HepG2 (cell line): ENCODE data around the gene CCDC142. TPM values are rescaled to one million over a fixed set of nuclear protein-coding genes. Genes with fewer than 3 reads are reported as not detected.
A peak's percentile ranks its signal among the peaks of the same experiment; 100 is the strongest.

Experiments used
- AGO1 ChIP-seq: fragments of 200-400 bp; formaldehyde crosslinking; IDR thresholded peaks from 2 replicates; pipeline ENCODE4 v1.6.1; 2017; ENCODE audit warnings: mild to moderate bottlenecking, low read depth, low read length, moderate library complexity; ENCODE audit not compliant: poor library complexity, severe bottlenecking
- BCL6 ChIP-seq: IDR thresholded peaks from 2 replicates; pipeline ENCODE4 v1.6.1; 2016; ENCODE audit warnings: missing genetic modification reagents, missing compliant biosample characterization
- BCLAF1 ChIP-seq: fragments of 450-650 bp; IDR thresholded peaks from 2 replicates; pipeline ENCODE4 v1.6.1; 2017; ENCODE audit warnings: mild to moderate bottlenecking
- CSRNP2 ChIP-seq: sonication (generic); formaldehyde crosslinking; conservative IDR thresholded peaks from 2 replicates; pipeline ENCODE4 v1.8.0; 2022; ENCODE audit warnings: low read depth, missing genetic modification reagents
- GATA4 ChIP-seq: sonication (generic); IDR thresholded peaks from 2 replicates; pipeline ENCODE4 v1.6.1; 2016; ENCODE audit warnings: antibody characterized with exemption, low read depth, borderline replicate concordance
- HOXA7 ChIP-seq: sonication (generic); formaldehyde crosslinking; IDR thresholded peaks from 2 replicates; pipeline ENCODE4 v1.8.1; 2022; ENCODE audit warnings: mild to moderate bottlenecking, missing genetic modification reagents, moderate library complexity
- HOXA9 ChIP-seq: sonication (generic); formaldehyde crosslinking; IDR thresholded peaks from 2 replicates; pipeline ENCODE4 v1.8.1; 2022; ENCODE audit warnings: missing genetic modification reagents, mild to moderate bottlenecking, moderate library complexity, borderline replicate concordance
- NCOA5 ChIP-seq: sonication (generic); formaldehyde crosslinking; IDR thresholded peaks from 2 replicates; pipeline ENCODE4 v1.4.0; 2020; ENCODE audit warnings: missing genetic modification reagents
- NR2F1 ChIP-seq, 2 experiments: fragments of 450-650 bp in 1 of 2; formaldehyde crosslinking in 1 of 2; IDR thresholded peaks; 2 replicates each; pipeline versions ENCODE4 v1.5.0 to v1.6.1; 2016 to 2020; ENCODE audit warnings: mild to moderate bottlenecking in 1 of 2, missing compliant biosample characterization in 1 of 2, missing genetic modification reagents in 1 of 2, moderate library complexity in 1 of 2
- ZBTB25 ChIP-seq: IDR thresholded peaks from 2 replicates; pipeline ENCODE4 v1.6.1; 2018; ENCODE audit warnings: missing genetic modification reagents
- ZIK1 ChIP-seq: sonication (generic); formaldehyde crosslinking; IDR thresholded peaks from 2 replicates; pipeline ENCODE4 v1.5.0; 2020; ENCODE audit warnings: mild to moderate bottlenecking, low read depth, missing genetic modification reagents, borderline replicate concordance
- ZNF225 ChIP-seq: sonication (generic); formaldehyde crosslinking; IDR thresholded peaks from 2 replicates; pipeline ENCODE4 v1.4.0; 2020; ENCODE audit warnings: mild to moderate bottlenecking, missing genetic modification reagents
- ZNF251 ChIP-seq: sonication (generic); formaldehyde crosslinking; IDR thresholded peaks from 2 replicates; pipeline ENCODE4 v1.9.0; 2021; ENCODE audit warnings: mild to moderate bottlenecking, missing genetic modification reagents
- ZNF432 ChIP-seq: sonication (generic); formaldehyde crosslinking; IDR thresholded peaks from 2 replicates; pipeline ENCODE4 v1.5.0; 2020; ENCODE audit warnings: missing genetic modification reagents, mild to moderate bottlenecking, borderline replicate concordance
- ZNF619 ChIP-seq: sonication (generic); formaldehyde crosslinking; IDR thresholded peaks from 2 replicates; pipeline ENCODE4 v1.4.0; 2020; ENCODE audit warnings: mild to moderate bottlenecking, missing genetic modification reagents
- ZNF687 ChIP-seq: sonication (generic); formaldehyde crosslinking; IDR thresholded peaks from 2 replicates; pipeline ENCODE4 v1.5.1; 2020; ENCODE audit warnings: mild to moderate bottlenecking, missing genetic modification reagents, moderate library complexity
- ZNF766 ChIP-seq: sonication (generic); formaldehyde crosslinking; IDR thresholded peaks from 2 replicates; pipeline ENCODE4 v1.5.0; 2020; ENCODE audit warnings: missing genetic modification reagents, borderline replicate concordance
- ZSCAN21 ChIP-seq: sonication (generic); formaldehyde crosslinking; IDR thresholded peaks from 2 replicates; pipeline ENCODE4 v1.8.0; 2022; ENCODE audit warnings: mild to moderate bottlenecking, missing genetic modification reagents, moderate library complexity, borderline replicate concordance
- polyA plus RNA-seq, 8 experiments: library from polyadenylated mRNA; depleted of rRNA in 3 of 8; stranded (reverse) in 7 of 8; unstranded in 1 of 8; fragments of >200 nt; fragmentation: Illumina TruSeq in 4 of 8; extraction: Trizol in 4 of 8; gene quantifications; 2 replicates each; pipeline versions ENCODE4 v1.2.1 to v1.2.3, GENCODE V29; 2011 to 2016; ENCODE audit warnings: low read depth in 4 of 8, missing spikeins in 1 of 8, mixed read lengths in 1 of 8; ENCODE audit not compliant: insufficient read depth in 1 of 8
- total RNA-seq, 5 experiments: library from RNA; depleted of rRNA; stranded (reverse); fragments of >200 nt; fragmentation: Illumina TruSeq; extraction: Trizol; gene quantifications; 2 replicates each; pipeline ENCODE4 v1.2.3, GENCODE V29; 2016; ENCODE audit warnings: low read depth in 1 of 5

Gene CCDC142
- total and polyA plus RNA-seq, 2 of the 13 experiments (the other 11 are each of a cell fraction or from before 2014, with no cell fraction given) = 14.7 to 30.4 TPM

GRCh38 chr2:74457549-74458131, 25.2 kb downstream of the CCDC142 start (continued):
- TF ChIP-seq GATA4 = no peak; the same call in 1 of the 2 replicates
- TF ChIP-seq ZNF432 (CRISPR knock-in tag) = no peak; the same call in 1 of the 2 replicates
- TF ChIP-seq ZNF619 (CRISPR knock-in tag) = no peak
- peak; percentile 82; the same call in 1 of the 2 replicates for TF ChIP-seq ZNF225
- 0 out of 2 replicates have a peak, but pooled peaks have one; percentile 49 for TF ChIP-seq ZIK1 (CRISPR knock-in tag)
- peak; percentile 24; the same call in 1 of the 2 replicates for TF ChIP-seq BCL6 (CRISPR knock-in tag)
- TF ChIP-seq ZBTB25 = no peak; the same call in 1 of the 2 replicates
- no peak for TF ChIP-seq BCLAF1
- TF ChIP-seq ZNF251 (CRISPR knock-in tag) = no peak
- TF ChIP-seq ZNF687 (CRISPR knock-in tag) = peak; percentile 88
- TF ChIP-seq NR2F1 (CRISPR knock-in tag; IDR thresholded peaks at IDR 0.05) = 0 out of 4 replicates have a peak, but pooled peaks of 1 of the 2 experiments have one; percentile 1
- no peak for TF ChIP-seq ZNF766
- no peak for TF ChIP-seq HOXA9 (CRISPR knock-in tag)
- no peak for TF ChIP-seq CSRNP2
- no peak for TF ChIP-seq NCOA5 (CRISPR knock-in tag)
- no peak for TF ChIP-seq HOXA7 (CRISPR knock-in tag)
- TF ChIP-seq AGO1 = no peak
- TF ChIP-seq ZSCAN21 (CRISPR knock-in tag) = no peak; the same call in 1 of the 2 replicates
